Raji (cell line): ENCODE measurements around the gene AVPR2.

Source experiments
- POLR2A ChIP-seq: IDR thresholded peaks from 2 replicates; pipeline ENCODE4 v1.6.1; 2011; ENCODE audit warnings: low read depth, low read length, control low read depth; ENCODE audit not compliant: insufficient read depth

AVPR2 gene

DNA sequence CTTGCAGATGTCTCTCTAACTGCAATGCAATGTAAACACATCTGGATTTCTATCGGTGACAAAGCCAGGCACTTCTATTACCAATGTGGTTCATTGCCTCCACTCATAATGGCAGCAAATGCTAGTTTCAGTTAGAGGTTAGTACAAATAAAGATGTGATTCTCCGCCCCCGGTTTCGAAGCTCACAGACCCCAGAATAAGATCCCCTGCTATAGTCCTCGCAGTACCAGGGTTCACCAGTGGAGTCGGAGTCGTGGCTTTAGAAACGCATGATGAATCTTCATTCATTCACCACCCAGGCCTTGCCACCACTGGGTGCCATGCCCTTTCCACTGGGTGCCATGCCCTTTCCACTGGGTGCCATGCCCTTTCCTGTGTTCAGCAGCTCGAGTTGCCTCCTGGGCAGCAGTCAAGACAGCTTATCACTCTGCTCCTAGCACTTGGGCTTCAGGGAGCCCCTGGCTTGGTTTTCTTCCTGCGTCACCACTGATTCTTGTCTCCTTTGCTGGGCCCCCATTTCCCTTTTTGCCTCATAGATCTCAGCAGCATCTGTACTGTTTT, 33.8 kb downstream of the AVPR2 start:
- no peak for TF ChIP-seq POLR2A

DNA sequence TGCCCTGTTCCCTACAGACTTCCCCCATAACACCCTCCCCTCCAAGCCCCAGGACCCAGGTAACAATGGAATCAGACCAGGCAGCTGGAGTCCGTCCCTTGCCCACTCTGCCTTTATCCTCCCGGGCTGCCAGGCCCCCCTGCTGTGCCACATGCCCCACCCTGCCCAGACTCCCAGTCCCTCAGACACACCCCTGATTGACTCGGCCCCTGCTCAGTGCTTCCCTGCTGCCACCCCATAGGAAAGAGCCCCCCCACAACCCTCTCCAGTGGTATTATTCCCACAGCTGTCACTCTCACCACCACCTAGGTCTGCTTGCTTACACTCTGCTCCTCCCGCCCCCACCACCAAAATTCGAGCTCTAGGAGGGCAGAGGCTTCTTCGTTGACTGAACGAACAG, 35.1 kb downstream of the AVPR2 start:
- TF ChIP-seq POLR2A, result no peak

DNA sequence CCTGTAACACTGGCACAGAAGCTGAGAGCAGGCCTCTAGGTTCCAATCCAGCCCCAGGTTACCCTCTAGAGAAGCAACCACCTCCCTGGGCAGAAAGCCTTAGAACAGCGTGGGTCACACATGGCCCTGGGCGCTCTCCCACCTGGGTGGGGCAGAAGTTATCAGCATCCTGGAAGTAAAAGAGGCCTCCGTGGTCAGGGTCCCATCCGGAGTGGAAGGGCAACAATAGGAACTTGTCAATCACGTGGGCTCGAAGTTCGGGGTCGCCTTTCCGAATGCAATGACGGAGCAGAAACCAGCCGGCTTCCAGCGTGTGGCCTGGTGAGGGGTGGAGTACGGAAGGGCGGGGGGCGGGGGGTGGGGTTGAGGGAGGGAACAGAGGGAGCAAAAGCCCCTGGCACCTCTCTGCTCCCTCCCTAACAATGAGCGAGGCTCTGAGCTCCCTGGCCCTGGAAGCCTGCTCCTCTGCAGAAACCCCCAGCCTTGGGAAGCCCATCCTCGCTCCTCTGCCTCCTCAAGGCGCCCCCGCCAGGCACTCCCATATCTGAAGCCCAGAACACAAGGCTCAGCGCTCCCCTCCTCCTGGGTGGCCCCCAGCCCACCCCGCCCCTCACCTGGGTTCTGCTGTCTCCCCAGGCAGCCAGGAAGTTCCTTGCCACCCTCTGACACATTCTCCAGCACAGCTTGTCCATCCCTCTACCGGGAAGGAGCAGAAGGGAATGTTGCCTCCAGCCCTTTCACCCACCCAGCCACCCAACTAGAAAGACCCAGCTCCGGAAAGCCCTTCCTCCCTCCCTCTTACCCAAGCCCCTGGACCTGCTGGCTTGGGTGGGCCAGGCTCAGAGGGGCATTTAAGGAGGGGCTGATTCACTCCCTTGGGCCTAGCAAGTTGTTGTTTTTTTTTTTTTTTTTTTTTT, 37.1 kb downstream of the AVPR2 start:
- TF ChIP-seq POLR2A, result no peak

DNA sequence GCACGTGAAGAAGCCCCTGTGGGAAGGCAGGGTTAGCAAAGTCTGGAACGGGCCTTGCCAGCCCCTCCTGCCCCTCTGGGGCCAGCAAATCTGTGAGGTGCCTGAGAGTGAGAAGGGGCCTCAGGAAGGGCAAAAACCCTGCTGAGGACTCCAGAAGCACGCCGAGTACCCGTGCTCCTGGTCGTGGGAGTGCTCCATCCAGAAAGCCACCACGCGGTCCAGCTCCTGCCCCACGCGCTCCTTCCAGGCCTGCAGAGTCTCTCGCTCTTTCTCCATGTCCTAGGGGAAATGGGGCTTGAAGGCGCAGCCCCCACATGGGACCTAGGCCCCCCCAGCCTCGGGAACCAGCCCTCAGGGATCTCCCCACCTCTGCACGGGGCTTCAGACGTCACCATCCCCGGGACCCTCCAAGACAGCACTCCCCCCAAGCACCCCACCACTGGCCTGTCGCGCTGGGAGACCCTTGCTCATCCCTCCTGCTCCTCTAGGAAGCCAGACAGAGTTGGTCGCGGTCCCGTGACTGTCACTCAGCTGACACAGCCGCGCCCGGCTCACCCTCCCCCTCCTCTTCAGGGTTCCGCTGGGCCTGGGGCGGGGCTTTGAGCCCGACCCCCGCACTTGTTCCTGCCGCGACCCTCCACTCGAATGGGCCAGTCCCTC, 39.8 kb downstream of the AVPR2 start, which contains the start of gene RENBP:
Gene RENBP (minus strand): TSS at position 504 of the 660 bp plus-strand sequence. CDS start 33 bp downstream, at position 471.
- TF ChIP-seq POLR2A, result no peak

DNA sequence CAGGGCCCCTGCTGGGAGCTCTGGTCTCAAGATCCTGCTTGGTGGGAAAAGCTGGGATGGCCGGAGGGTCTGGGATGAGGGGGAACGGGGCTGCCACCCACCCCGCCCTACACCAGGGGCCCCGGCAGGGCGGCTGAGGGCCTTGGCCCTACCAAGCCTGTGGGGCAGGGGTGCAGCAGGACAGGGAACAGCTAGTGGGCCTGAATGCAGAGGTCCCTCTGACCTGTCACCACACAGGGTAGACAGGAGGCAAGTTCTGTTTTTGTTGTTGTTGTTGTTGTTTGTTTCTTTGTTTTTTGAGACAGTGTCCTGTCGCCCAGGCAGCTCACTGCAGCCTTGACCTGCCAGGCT, 40.3 kb downstream of the AVPR2 start:
- TF ChIP-seq POLR2A, result no peak

DNA sequence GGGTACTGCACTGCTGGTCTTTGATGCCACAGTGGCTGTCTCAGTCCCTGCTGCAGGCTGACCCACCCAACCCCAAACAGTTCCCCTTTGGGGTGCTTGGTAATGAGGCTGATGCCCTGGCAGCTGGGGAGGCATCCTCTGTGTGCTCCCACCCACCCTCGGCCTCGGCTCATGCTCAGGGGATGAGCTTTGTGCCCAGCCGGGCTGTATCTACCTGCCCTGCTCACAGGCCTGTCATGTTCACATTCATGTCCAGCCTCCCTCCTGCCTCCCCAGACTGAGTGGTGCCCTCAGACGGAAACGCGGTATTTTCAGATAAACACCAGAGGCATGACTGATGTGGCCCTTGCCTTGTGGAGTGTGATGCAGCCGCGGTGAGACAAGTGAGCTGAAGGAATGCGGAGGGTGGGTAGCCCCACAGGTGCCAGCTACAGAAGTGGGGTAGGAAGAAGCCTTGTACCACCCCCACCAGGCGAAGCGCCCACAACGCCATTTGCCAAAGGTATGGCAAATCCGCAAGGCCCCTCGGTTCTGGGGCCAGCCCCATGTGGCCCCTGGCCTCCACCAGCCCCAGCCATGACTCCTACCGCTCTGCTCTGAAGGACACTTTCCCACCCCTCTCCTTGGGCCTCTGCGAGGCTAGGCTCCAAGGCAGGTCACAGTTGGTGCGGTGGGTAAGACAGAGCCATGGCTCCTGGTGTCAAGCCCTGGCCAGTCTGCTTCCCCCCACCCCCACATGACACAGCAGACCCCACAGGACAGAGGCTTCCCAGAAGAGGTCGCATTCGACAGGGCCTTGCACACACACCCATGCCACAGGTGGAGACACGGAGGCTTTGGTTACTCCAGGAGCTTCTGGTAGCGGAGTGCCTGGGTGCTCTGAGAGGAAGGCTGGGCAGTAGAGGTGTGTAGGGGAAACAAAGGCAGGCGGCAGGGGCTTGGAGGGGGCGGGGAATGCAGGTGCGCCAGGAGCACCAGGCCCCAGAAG, 41.8 kb downstream of the AVPR2 start:
- TF ChIP-seq POLR2A, result no peak

DNA sequence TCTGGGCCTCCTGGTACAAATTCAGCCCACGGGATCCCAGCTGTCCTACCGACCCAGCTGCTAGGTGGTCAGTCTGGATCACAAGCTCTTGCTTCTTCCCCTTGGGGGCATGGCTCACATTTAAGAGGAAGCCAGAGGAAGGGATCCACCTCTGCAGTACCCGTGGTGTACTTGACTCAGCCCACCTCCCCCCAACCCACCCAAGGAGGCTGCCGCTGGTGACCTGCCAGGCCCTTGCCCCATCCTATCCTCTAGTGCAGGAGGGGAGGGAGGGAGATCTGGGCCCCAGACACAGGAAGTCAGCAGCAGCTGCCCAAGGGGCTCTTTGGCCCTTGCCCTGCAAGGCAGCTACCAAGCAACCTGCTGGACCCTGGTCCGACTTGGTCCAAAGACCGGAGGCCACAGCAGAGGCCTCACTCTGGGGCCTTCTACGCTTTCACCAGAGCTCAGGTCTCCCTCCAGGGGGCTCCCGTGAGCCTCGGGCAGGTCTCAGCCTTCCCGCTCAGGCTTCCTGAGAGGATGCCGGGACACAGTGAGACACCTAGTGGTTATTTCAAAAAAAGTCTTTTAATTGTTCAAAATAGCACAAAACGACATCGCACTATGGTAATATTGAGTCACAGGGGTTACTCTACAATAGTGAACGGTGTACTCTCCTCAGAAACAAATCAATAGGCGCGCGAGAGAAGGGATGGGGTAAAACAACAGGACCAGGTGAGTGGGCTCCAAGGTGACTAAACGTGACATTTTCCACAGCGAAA, 42.7 kb downstream of the AVPR2 start:
- no peak for TF ChIP-seq POLR2A

DNA sequence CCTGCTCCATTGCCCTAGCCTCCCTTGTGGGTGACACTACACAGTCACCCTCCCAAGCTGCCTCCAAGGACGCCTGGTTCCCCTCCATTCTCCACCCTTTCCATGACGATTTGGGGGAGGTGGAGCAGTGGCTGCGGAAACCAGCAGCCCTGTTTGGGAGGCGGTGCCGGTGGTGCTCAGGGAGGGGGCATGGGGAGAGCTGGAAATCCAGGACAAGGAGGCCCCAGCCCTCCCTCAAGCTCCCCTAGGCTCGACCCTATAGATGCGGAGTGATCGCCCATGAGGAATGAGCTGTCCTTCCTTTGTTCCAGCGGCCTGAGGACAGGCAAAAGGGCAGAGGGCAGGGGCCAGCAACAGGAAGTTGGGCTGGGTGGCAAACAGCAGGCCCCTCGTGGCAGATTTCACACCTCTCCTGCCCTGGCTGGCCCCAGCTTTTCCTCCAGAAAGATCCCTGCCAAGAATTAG, 43.6 kb downstream of the AVPR2 start:
- TF ChIP-seq POLR2A, result no peak

DNA sequence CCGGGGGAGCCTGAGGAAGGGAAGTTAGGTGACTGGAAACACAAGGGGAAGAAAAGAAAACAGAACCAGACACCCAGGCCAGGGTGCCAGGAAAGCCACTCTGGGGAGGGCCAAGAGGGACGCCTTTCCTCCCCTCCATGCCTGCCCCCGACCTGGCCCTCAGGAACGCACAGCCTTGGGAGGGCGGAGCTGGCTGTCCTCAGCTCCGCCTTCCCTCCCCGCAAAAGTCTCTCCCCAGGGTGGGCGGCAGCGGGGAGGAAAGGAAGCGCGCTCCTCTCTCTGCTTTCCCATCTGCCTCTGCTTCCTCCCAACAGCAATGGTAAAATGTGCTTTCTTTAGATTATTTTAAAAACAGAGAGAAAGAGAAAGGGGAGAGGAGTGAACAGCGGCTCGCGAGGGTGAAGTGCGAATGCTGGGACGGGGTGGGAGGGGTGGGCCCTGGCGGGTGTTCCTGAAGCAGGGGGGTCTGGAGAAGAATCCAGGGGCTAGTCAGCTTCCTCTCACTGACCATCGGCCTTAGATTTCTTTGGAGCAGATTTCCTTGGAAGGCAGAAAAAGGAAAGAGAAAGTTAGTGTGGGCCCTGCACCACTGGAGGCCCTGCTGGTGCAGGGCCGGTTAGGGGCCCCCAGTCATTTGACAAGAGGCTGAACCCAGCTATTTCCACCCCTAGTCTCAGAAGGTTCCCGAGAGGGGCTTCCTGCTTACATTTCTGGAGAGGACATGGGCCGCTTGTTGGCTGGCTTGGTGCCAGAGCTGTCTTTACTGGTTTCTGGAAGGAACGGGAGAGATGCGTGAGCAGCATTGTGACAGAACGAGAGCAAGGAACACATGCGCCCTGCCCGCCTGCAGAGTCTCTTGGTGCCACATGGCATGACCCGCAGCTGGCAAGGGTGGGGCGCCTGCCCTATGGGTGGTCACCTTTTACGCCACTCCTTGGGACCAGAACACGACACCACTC, 44.7 kb downstream of the AVPR2 start:
- TF ChIP-seq POLR2A, result no peak

DNA sequence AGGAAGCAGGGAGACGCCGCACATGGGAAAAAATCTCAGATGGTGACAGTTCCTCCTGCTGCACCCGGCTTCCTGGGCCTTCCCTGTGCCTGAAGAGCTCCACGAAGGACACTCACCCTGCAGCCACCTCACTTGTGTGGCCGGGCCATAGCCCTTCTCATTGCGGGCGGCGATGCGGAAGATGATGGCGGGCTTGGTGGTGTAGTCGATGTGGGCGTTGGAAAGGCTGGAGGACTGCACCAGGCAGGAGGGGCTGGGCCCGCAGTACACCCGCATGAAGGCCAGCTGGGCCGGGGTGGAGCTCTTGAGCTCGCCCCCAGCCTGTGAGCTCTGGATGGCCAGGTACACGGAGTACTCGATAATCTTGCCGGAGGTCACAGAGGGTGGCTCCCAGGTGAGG, 45.7 kb downstream of the AVPR2 start:
- no peak for TF ChIP-seq POLR2A

DNA sequence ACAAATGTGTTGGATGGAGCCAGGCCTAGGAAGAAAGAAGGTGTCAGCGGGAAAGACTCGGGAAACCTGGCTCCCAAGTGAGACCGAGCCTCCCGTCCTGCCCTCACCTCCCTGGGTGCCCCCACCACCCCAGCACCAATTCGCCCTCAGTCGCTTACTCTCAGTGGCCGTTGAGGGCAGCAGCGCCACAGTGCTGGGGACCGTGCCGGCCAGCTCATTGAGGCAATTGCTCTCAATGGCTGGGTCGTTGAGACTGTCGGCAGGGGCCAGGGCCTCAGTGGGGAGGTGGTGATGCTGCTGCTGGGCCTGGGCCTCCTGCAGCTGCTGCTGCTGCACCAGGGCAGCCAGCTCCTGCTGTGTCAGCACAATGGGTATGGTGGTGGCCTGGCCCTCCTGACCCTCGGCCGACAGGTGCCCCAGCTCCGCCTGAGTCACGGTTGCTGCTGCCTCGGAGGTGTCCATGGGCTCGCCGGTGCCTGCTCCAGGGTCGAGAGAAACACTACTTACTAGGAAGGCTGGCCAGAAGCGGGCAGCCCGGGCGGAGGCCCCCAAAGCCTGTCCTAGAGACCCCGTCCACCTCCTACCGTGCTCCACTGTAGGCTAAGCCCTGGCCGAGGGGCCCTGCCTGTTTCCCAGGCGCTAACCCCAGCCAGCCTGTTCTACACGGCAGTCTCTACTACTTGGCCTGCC, 47.4 kb downstream of the AVPR2 start:
- TF ChIP-seq POLR2A, result no peak

DNA sequence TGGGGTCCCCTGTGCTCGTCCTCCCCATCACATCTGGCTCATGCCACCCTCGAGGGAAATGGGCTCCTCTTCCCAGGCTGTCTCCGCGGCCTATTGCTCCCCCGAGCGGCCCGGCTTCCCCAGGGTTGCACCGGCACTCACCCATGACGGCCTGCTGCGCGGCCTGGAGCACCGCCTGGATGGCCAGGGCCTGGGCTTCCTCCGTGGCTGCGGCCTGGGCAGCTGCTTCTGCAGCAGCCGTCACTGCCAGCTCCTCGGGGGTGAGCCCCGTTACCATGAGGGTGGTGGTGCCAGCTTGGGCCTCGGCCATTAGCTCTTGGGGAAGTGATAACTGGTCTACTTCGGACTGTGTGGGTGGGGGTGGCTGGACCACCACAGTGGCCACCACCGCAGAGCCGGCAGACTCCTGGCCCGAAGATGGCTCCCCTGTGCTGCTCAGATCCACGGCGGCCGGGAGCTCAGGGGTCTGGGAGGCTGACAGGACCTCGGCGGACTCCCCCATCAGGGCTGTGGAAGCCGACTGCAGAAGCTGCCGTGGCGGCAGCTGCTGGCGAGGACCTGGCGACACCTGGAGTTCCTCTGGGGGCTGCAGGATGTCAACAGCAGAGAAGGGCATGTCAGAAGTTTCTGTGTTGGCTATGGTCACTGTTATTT, 48.0 kb downstream of the AVPR2 start:
- TF ChIP-seq POLR2A, result no peak

DNA sequence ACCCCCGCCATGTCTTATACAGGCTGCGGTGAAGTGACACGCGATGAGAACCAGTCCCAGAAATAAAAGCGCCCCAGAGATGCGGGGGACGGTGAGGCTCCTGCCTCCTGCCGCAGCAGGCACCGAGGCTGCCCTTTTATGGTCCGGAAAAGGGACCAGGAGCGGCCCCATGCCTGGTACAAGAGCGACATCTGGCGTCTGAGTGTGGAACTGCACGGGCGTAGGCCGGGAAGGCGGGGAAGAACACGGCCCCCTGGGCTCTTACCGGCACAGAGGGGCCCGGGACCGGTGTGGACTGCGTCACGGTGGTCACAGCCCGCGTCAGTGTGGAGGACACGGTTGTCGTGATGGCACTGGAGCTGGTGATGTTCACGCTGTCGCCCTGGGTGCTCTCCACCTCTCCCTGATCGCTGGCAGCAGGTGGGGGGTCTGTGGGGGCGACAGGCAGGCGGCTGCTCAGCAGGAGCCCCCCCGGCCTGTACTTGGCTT, 48.9 kb downstream of the AVPR2 start:
- TF ChIP-seq POLR2A, result no peak
